GM18909 (cell line): ENCODE measurements around the gene PPP1R7.

Experiments
- ATAC-seq: cut with Tn5 transposase; IDR thresholded peaks from one replicate; pipeline ENCODE4 v1.9.1; 2021; ENCODE audit warnings: mild to moderate bottlenecking; ENCODE audit not compliant: unreplicated experiment, poor library complexity

Gene PPP1R7

DNA sequence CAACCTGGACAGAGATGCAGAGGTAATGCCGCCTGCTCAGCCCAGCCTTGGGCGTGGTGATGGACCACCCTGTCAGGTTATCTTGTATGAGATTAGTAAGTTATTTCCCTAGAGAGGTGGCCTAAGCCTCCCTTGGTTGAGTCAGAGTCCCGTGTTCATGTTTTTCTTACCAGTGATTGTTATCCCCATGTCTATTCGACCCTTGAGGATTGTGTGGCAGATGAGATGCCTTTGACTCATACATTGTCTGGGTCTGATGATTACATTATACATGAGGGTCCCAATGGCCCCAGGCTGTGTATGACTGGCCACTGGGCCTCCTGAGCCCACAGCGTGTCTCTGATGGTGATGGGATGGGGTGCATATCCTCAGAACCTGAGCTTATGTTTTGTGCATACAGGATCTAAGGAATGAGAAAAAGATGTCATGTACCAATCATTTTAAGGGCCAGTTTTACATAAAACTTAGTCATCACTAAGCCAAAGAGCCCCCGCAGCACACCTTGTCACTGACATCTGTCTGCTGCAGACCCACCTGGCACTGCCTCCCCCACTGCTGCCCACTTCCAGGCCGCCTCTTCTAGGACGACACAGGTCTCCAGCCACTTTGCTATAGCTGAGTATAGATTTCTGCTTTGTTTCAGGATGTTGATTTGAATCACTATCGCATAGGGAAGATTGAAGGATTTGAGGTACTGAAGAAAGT, 7.7 kb downstream of the PPP1R7 start:
- no peak for ATAC-seq

DNA sequence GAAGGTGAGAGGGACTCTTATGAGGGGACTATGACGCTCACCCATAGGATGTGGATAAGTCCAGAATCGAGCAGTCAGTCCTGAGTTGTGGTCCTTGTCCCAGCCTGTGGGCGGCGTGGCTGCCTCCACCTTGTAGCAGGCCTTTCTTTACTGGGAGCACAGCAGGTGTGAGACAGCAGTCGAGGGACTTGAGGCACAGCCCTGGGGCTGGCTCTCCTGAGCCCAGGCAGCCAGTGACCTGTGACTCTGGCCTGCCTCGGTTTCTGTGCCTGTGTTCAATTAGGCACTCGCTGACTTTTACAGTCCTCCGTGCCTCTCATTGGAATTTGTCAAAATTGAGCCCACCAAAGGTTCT, 8.3 kb downstream of the PPP1R7 start:
- ATAC-seq: no peak

DNA sequence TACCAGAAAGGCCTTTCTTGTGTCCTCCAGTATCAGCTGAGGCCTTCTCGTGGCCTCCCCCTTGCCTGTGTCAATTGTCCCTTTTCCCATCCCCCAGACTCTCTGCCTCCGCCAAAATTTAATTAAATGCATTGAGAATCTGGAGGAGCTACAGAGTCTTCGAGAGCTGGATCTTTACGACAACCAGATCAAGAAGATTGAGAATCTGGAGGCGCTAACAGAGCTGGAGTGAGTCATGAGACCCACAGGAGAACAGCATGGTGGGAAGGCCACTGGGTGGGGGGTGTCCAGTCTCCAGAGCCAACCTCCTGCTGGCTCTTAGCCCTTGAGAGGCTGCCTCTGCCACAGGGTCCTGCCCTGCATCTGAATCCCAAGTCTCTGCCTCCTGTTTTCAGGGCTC, 8.8 kb downstream of the PPP1R7 start:
- no peak for ATAC-seq

DNA sequence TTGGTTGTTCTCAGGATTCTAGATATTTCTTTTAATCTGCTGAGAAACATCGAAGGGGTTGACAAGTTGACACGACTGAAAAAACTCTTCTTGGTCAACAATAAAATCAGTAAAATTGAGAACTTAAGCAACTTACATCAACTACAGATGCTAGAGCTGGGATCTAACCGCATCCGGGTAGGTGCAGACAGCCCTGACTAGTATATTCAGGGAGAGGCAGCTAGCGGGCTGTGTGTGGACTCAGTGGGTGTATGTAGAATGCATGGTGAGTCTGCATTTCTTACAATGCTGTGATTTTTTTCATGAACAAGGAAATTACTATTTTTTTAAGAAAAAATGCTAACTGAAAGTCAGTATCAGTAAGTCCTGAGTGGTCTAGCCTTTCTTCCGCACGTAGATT, 10.1 kb downstream of the PPP1R7 start:
- ATAC-seq: no peak

DNA sequence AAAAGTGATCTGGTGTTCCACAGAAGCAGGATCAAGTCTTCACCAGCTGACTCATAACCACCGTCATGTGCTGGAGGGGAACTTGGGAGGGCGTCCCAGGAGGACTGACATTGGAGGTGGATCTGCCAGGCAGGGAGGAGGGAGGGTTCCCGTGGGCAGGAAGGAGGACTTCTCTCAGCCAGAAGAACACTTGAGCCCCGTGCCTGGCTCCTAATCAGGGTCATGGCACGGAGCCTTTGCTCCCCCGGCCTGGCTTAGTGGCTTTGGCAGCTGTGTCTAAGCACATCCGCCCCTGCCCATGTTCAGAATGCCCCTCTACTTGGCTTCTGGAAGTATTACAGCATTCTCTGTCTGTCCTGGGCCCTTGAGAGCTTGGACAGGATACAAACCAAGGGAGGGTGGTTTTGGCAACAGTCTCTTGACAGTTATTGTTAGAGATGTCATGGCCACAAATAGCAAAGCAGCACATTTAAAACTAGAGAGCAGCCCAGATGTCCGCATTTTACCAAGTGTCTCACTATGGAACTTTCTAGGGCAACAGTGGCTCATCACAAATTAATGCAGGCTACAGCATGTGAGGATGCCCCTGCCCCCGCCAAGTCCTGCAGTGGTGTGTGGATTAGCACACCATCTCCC, 11.5 kb downstream of the PPP1R7 start:
- no peak for ATAC-seq

DNA sequence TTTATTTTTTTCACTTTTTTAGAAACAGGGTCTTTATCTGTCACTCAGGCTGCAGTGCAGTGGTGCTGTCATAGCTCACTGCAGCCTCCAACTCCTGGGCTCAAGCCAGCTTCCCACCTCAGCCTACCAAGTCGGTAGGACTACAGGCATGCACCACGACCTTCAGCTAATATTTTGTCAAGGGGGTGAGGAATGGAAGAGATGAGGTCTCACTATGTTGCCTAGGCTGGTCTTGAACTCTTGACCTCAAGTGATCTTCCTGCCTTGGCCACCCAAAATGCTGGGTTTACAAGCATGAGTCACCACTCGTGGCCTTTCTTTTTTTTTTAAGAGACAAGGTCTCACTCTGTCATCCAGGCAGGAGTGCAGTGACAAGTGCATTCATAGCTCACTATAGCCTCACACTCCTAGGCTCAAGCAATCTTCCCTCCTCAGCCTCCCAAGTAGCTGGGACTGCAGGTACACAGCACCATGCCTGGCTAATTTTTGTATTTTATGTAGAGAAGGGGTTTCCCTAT, 13.4 kb downstream of the PPP1R7 start:
- ATAC-seq: no peak

DNA sequence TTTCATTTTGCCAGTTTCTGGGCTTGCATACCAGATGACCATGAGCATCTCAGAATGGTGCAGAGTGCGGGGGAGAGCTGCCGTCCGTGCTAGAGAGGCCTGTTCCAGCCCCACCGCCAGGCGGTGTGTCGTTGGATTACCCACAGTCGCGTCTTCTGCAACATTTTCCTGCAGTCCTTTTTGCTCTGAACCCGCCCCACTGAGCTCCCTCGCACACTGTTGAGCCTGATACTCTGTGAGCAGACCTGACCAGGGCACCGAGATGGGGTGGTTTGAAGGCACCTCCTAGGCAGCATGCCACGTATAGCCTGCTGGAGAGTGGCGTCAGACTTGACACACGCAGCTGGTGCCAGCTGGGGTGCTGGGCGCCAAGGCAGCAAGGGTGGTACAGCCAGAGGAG, 18.1 kb downstream of the PPP1R7 start:
- no peak for ATAC-seq

DNA sequence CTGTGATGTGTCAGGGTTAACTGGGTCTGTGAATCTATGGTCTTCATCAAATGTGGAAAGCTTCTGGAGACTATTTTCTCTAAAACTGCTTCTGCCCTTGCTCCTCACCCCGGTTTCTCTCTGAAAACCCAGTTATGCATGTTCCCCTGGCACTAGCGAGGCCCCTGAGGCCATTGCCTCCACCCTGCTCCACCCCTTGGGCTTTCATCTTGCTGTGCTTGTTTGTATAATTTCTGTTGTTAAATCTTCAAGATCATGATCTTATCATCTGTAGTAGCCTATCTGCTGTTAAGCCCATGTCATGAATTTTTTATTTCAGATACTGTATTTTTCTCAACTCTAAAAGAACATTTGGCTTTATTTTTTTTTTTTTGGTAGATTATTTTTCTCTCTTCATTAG, 23.3 kb downstream of the PPP1R7 start:
- ATAC-seq: no peak

DNA sequence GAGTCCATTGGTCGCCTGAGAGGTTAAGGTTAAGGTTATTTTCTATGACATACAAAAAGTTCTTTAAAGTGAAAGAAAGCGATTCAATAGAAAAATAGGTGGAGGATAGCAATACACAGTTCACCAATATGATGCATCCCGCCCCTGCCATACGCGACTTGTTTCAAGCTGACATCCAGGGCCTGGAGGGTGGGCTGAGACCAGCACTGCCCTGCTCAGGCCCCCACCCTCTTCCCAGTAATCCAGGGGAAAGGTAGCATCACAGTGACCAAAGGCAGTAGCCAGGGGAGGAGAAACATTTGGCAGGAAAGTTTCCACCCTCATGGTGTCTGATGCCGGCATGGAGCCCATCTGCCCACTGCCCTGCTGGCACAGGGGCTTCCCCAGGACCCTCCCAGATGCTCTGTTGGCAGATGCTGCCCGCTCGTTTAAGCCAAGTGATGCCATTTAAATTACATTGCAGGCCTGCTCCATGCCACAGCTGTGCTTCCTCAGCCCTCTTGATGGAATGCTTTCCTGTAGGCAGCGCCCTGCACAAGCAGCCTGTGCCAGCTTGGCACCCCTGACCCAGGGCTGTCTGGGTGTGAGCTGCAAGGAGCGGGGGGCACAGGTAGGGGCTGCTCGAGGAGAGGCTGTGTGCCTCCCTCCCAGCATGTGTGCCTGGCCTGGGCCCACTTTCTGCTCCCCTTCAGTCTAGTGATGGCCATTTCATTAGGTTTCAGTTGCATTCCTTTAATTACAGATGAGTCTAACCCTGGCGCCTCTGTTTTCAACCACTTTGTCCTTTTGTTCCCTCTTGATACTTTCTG, 27.5 kb downstream of the PPP1R7 start:
- ATAC-seq: no peak

DNA sequence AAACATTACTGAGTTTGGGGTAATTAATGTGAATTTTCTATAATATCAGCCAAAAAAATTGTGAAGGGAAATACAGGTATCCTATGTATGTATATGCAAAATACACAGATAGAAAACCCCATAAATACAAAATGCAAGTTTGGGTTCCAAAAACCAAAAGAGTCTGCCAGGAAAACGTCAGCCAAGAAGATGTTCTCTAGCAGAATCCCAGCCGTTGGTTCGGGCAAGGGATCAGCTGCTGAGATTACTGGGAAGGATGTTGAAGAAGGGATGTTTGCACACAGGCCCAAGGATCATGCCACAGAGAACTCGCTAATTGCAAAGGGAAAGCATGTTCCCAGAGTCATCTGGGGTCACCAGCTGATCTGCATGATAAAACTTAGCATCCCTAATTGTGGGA, 28.7 kb downstream of the PPP1R7 start:
- ATAC-seq: no peak

DNA sequence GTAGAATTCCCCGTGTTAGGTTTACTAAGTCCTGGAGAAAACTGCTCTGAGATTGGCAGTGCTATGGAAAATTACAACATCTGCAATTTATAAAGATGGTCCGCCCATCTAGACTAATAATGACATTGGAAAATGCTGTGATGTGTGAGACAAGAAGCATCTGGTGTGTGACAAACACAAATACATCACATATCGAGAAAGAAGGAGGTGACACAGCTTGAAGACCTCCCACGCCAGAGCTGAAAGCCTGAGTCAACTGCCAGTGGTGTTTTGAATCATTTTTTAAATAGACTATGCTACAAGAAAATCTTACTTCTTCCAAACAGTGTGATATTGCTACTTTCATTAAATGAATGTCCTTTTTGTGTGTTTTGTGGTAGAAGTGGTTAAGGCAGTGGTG, 29.6 kb downstream of the PPP1R7 start:
- ATAC-seq: no peak

DNA sequence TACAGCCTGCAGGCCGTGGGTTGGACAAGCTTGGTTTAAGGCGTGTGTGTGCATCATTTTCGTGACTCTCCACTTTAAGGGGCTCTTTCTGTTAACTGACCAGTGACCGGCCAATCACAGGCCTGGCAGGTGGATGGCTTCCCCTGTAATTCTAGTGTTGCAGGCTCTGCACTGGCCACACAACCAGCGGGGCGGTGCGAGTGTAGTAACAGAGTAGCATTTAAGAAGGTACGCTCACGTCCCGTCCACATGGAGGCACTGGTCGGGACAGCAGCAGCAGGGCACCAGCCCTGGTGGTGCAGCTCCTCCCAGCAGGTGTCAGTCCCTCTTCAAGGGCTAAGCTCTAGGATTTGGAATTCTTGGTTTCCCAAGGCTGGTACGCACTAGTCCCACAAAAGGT, 30.2 kb downstream of the PPP1R7 start:
- ATAC-seq: no peak

DNA sequence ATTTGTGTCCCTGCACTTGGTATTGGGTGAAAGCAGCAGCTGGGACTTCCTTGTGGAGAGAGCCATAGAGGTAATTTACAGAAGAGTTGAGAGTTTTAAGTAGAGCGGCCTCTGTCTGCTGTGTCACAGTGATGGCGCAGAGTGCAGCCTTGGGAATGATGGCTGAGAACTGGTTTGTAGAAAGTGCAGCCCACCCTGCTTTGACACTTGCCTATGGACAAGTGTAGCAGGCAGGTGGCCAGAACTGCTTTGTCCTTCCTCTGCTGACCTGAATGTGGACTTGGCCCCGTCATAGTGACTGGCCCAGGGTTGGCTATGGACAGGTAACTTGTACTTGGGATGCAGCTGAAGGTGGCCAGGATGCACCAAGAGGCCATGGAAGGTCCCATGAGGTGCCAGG, 31.9 kb downstream of the PPP1R7 start:
- ATAC-seq: no peak

DNA sequence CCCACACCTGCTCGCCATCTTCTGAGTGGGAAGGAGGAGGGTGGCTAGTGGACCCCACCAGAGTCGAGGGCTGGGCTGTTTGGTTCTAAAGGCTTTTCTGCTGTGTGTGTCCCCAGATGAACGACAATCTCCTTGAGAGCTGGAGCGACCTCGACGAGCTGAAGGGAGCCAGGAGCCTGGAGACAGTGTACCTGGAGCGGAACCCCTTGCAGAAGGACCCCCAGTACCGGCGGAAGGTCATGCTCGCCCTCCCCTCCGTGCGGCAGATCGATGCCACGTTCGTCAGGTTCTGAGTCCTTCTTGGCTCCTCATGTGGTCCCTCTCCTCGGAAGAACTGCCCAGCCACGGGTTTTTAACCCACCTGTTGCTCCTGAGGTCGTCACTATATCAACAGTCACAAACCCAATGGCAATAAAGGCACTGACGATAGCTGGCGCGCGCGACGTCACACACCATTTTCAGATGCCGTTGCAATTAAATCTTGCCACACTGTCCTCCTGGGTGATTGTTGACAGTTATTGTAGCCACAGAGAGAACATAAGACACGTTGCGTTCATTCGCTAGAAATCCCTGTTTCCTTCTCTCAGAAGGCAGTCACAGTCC, 32.4 kb downstream of the PPP1R7 start:
- ATAC-seq: no peak

DNA sequence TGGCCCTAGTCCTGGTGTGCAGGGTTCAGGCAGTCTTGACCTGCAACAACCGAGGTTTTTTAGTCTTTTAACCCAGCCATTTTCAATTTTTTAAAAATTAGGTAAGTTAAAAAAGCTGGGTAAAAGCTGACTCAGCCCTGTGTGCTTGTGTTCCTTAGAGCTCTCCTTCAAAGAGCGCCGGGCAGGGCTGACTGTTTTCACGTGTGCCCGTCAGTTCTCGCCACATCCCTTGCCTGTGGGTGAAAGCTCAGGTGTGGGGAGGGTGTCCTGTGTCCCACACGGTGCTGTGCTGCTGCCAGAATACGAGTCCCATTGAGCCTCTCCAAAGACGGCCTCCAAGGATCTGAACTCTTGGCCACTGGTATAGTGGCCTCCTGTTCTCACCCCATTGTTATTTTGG, 33.0 kb downstream of the PPP1R7 start:
- no peak for ATAC-seq

DNA sequence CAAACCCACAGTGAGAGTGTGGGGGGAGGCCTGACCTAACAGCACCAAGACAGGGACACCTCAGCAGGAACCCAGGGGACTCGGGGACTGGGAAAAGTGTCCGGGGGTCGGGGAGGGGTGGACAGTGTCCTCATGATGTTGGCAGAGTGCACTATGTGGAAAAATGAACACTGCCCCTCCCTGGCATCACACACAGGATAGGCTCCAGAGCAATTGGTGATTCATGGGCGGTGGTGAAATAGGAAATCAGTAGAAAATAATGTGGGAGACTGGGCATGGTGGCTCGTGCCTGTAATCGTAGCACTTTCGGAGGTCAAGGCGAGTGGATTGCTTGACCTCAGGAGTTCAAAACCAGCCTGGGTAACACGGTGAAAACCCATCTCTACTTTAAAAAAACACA, 34.6 kb downstream of the PPP1R7 start:
- ATAC-seq: no peak

DNA sequence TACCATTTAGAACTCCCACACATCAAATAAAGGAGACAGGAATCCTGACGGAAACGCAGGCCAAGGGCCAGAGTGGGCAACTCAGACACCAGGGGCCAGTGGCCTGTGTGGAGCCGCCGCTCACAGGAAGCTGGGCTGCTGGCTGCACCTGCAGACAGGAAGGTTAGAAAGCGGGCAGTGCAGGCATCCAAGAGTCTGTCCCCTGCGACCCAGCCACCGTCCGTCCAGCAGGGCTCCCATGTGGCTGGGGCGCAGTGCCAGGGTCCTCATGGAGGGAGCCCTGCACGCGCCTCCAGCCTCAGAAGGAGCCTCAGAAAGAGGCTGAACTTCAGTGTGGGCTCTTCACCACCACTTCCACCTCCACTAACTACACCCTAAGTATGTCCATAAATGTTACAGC, 35.7 kb downstream of the PPP1R7 start:
- no peak for ATAC-seq

DNA sequence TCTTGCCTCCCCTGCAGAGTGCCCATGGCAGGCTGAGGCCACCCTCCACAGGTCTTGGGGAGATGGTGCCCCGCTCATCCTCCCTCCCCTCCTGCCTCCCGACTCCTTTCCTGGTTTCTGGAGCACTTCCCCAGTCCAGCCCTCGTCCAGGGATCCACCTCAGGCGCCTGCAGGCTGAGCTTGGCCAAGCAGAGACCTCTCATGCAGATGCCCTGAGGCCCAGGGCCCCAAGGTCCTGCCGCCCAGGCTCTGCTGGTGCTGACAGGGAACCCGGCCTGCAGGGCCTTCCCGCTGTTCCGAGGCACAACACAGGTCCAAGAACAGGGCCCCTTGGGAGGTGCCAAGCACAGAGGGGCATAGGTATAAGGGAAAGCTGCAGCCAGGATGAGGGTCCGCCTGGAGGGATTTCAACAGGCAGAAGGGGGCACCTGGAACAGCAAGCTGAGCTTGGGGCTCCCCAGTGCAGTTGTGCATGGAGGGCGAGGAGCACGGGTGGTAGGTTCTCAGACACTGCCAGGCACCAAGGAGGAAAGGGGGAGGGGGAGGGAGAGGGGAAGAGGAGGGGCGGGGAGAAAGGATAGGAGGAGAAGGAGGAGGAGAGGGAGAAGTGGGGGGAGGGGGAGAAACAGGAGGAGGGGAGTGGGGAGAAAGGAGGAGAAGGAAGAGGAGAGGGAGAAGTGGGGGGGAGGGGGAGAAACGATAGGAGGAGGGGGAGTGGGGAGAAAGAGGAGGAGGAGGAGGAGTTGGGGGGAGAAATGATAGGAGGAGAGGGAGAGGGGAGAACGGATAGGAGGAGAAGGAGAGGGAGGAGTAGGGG, 37.0 kb downstream of the PPP1R7 start:
- no peak for ATAC-seq

DNA sequence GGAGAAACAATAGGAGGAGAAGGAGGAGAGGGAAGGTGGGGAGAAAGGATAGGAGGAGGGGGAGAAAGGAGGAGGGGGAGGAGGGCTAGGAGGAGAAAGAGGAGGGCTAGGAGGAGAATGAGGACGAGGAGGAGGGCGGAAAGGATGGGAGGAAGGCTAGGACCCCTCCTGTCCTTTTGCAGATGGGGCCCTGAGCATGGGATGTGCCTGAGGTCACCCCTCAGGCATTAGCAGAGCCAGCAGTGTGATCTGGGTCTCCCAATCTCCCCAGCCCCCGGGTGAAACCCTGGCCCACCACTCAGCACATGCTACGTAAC, 37.6 kb downstream of the PPP1R7 start:
- ATAC-seq: no peak

DNA sequence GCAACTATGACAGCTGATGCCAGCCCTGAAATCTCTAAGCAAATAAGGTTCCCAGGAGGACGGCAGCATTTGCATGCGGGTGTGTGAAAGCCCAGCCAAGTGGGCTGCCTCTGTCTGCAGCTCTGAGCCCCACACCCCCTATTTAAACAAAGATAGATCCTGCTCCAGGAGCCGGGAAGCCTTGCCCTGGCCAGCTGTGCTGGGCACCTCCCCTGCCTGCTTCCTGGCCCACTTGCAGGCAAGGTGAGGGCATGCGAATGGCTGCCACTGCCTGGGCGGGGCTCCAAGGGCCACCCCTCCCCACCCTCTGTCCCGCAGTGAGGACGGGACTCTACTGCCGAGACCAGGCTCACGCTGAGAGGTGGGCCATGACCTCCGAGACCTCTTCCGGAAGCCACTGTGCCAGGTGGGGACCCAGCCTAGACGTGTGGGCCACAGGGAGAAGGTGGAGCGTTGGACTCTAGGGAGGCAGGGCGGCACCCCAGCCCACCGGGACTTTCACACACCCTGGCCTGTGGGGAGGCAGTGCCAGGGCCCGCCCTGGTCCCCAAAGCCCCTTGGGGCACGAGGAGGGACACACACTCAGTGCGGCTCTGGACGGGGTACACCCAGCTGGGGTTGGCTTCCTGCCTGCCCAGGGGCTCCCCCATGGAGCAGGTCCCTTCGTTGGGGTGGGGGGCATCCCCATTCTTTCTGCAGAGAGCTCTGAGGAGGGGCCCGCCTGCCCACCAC, 38.3 kb downstream of the PPP1R7 start, which contains the start of gene ANO7:
Gene ANO7 (plus strand): TSS at position 317 of the 732 bp plus-strand sequence. CDS start 1,387 bp downstream, outside the sequence.
- ATAC-seq: no peak
